SKM-1 treated with dmso at 0.1 percent for 144 hours (cell line): Measurements from ENCODE around the gene MITF.

Source experiments
- DNase-seq: peaks from one replicate; lab custom pipeline; 2025; ENCODE audit not compliant: unreplicated experiment; lab: John Stamatoyannopoulos, UW

Gene MITF

DNA sequence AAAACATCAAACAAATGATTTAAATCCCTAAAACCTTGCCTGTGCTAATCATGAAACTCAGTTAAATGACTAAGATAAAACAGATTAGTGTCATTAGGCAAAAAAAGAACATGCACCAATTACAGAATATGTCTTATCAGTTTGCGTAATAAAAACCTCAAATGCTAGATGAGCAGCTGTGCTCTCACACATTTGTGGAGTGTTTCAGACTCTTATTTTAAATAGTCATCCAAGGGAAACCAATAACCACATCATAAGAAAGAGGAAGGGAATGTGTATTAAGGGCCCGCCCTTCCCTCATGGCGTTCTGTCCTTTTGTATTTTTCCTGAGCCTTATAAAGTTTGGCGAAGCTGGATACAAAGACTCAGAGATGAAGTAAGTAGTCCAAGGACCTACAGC, 266.8 kb downstream of the MITF start:
- no peak for DNase-seq

DNA sequence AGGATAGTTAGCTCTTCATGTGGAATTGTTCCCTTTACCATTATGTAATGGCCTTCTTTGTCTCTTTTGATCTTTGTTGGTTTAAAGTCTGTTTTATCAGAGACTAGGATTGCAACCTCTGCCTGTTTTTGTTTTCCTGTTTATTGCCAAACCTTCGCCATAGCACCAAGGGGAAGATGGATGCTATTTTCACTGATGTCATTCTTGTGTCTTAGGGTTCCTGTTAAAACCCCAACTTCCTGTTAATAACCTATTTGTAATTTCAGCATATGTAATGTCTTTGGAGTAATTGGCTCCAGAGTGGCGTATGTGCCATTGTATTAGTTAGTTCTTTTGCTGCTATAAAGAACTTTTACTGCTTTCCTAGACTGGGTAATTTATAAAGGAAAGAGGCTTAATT, 271.1 kb downstream of the MITF start:
- DNase-seq, result no peak

DNA sequence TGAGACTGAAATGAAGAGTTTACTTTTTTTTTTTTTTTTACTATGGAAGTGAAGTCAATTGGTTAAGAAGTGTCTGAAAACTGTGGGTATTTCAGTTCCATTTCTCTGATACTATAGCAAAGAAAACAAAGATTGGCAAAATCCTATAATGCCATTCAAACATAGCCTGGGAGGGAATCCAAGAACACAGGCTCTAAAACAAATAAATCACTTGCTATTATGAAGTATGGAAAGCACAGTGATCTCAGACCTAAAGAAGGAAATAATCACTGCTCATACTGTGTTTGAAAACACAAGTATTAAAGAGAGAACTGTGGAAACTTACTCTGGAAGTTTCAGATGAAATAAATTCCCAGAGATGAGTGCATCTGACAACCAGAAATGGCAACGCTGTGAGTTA, 272.3 kb downstream of the MITF start:
- DNase-seq, result no peak
